IMR-90 (cell line): ENCODE measurements around the gene NRXN2. TPM values are rescaled to one million over a fixed set of nuclear protein-coding genes. Genes with fewer than 3 reads are reported as not detected.

ENCODE experiments used
- ATAC-seq: fragments of 200-7000 bp; cut with Tn5 transposase; 2 replicates; pipeline ENCODE4 v1.9.1; 2020; ENCODE audit warnings: low read depth, mild to moderate bottlenecking, moderate library complexity
- BruUV-seq: library from RNA; stranded (reverse); fragments of 400-500 nt; replicated peaks from 2 replicates; lab custom pipeline; 2021; lab: Mats Ljungman, UMichigan
- CTCF ChIA-PET: fragments of 300-600 bp; formaldehyde crosslinking; extraction: SDS; loops from one replicate; lab custom pipeline; 2021; ENCODE audit warnings: antibody characterized with exemption; lab: Yijun Ruan, JAX
- POLR2A ChIA-PET: fragments of 300-600 bp; sonication (Branson Sonifier 250); formaldehyde crosslinking; loops from one replicate; lab custom pipeline; 2022; ENCODE audit warnings: antibody characterized with exemption; ENCODE audit not compliant: unreplicated experiment; lab: Charles Lee
- DNase-seq: peaks from one replicate; pipeline ENCODE4 v3.0.0; 2013
- H2AFZ ChIP-seq: replicated peaks from 2 replicates; pipeline ENCODE3; 2013; ENCODE audit warnings: low read length, mild to moderate bottlenecking; ENCODE audit not compliant: poor library complexity
- H2AK5ac ChIP-seq: 2 replicates; pipeline ENCODE4 v1.6.1; 2013; ENCODE audit warnings: low read depth, low read length, inconsistent platforms
- H2AK9ac ChIP-seq: replicated peaks from 2 replicates; pipeline ENCODE3; 2013; ENCODE audit warnings: mild to moderate bottlenecking, low read depth, low read length, moderate library complexity; ENCODE audit not compliant: poor library complexity
- H2BK120ac ChIP-seq: 2 replicates; pipeline ENCODE4 v1.6.1; 2013; ENCODE audit warnings: low read depth, low read length, inconsistent platforms
- H2BK15ac ChIP-seq: 3 replicates; pipeline ENCODE4 v1.6.1; 2013; ENCODE audit warnings: low read depth, low read length, inconsistent platforms
- H2BK20ac ChIP-seq: 2 replicates; pipeline ENCODE4 v1.6.1; 2013; ENCODE audit warnings: low read depth, mild to moderate bottlenecking, inconsistent platforms, low read length, moderate library complexity
- H2BK5ac ChIP-seq: 2 replicates; pipeline ENCODE4 v1.6.1; 2013; ENCODE audit warnings: mild to moderate bottlenecking, low read depth, low read length, inconsistent platforms; ENCODE audit not compliant: poor library complexity, severe bottlenecking
- H3K14ac ChIP-seq: replicated peaks from 2 replicates; pipeline ENCODE4 v1.6.1; 2013; ENCODE audit warnings: low read depth, low read length, inconsistent platforms
- H3K18ac ChIP-seq: 2 replicates; pipeline ENCODE4 v1.6.1; 2013; ENCODE audit warnings: low read depth, low read length, control low read depth
- H3K23ac ChIP-seq: 2 replicates; pipeline ENCODE4 v1.6.1; 2013; ENCODE audit warnings: low read depth, low read length, inconsistent platforms
- H3K27ac ChIP-seq: 2 replicates; pipeline ENCODE4 v1.5.1; 2013; ENCODE audit warnings: mild to moderate bottlenecking, control low read depth, low read length; ENCODE audit not compliant: insufficient read depth
- H3K27me3 ChIP-seq: 2 replicates; pipeline ENCODE4 v1.6.1; 2013; ENCODE audit warnings: low read length; ENCODE audit not compliant: control insufficient read depth, insufficient read depth
- H3K36me3 ChIP-seq: 2 replicates; pipeline ENCODE4 v1.6.1; 2013; ENCODE audit warnings: low read length, mixed read lengths; ENCODE audit not compliant: control insufficient read depth, insufficient read depth
- H3K4ac ChIP-seq: 2 replicates; pipeline ENCODE4 v1.6.1; 2013; ENCODE audit warnings: low read depth, low read length, inconsistent platforms
- H3K4me1 ChIP-seq: 2 replicates; pipeline ENCODE4 v1.6.1; 2013; ENCODE audit warnings: low read length, mixed read lengths; ENCODE audit not compliant: control insufficient read depth, insufficient read depth
- H3K4me2 ChIP-seq: 2 replicates; pipeline ENCODE4 v1.6.1; 2013; ENCODE audit warnings: low read depth, mild to moderate bottlenecking, control low read depth, low read length, moderate library complexity
- H3K4me3 ChIP-seq: 2 replicates; pipeline ENCODE4 v1.5.1; 2013; ENCODE audit warnings: low read depth, mild to moderate bottlenecking, control low read depth, low read length, moderate library complexity; ENCODE audit not compliant: insufficient read depth
- H3K56ac ChIP-seq: 2 replicates; pipeline ENCODE4 v1.6.1; 2013; ENCODE audit warnings: low read length, inconsistent platforms; ENCODE audit not compliant: insufficient read depth; ENCODE audit errors: extremely low read depth
- H3K79me1 ChIP-seq, 2 experiments: 2 replicates each; pipeline ENCODE4 v1.6.1; 2013; ENCODE audit warnings: low read length in 2 of 2, inconsistent platforms in 1 of 2, low read depth in 1 of 2
- H3K9ac ChIP-seq: 2 replicates; pipeline ENCODE4 v1.6.1; 2013; ENCODE audit warnings: low read depth, low read length, control low read depth
- H3K9me1 ChIP-seq: 2 replicates; pipeline ENCODE4 v1.6.1; 2013; ENCODE audit warnings: low read length, inconsistent platforms; ENCODE audit not compliant: insufficient read depth
- H3K9me3 ChIP-seq: 2 replicates; pipeline ENCODE4 v1.6.1; 2013; ENCODE audit warnings: low read length; ENCODE audit not compliant: control insufficient read depth, insufficient read depth
- H4K20me1 ChIP-seq: 2 replicates; pipeline ENCODE4 v1.6.1; 2013; ENCODE audit warnings: low read length, inconsistent platforms; ENCODE audit not compliant: insufficient read depth
- H4K5ac ChIP-seq: 2 replicates; pipeline ENCODE4 v1.6.1; 2013; ENCODE audit warnings: mild to moderate bottlenecking, low read depth, low read length, control low read depth
- H4K8ac ChIP-seq, 2 experiments: 2 replicates each; pipeline ENCODE4 v1.6.1; 2013; ENCODE audit warnings: low read depth in 2 of 2, low read length in 2 of 2, control low read depth in 1 of 2, inconsistent platforms in 1 of 2
- H4K91ac ChIP-seq: 2 replicates; pipeline ENCODE4 v1.6.1; 2013; ENCODE audit warnings: low read depth, low read length, inconsistent platforms; ENCODE audit not compliant: insufficient read depth
- BHLHE40 ChIP-seq: fragments of 150-350 bp; IDR thresholded peaks from 2 replicates; pipeline ENCODE4 v1.6.1; 2016; ENCODE audit warnings: mild to moderate bottlenecking, low read depth, low read length
- CEBPB ChIP-seq: IDR thresholded peaks from 2 replicates; pipeline ENCODE4 v1.6.1; 2012; ENCODE audit warnings: low read depth, low read length, improper control_type of control experiment
- CHD1 ChIP-seq: IDR thresholded peaks from 2 replicates; pipeline ENCODE4 v1.6.1; 2012; ENCODE audit warnings: low read depth, low read length, improper control_type of control experiment
- ELK1 ChIP-seq: fragments of 150-350 bp; IDR thresholded peaks from 2 replicates; pipeline ENCODE4 v1.6.1; 2016; ENCODE audit warnings: low read depth, mild to moderate bottlenecking, low read length, moderate library complexity, borderline replicate concordance
- FOS ChIP-seq: fragments of 150-350 bp; IDR thresholded peaks from 2 replicates; pipeline ENCODE4 v1.6.1; 2016; ENCODE audit warnings: low read depth, low read length
- MAFK ChIP-seq: IDR thresholded peaks from 2 replicates; pipeline ENCODE4 v1.6.1; 2012; ENCODE audit warnings: low read depth, low read length, improper control_type of control experiment
- MAZ ChIP-seq: IDR thresholded peaks from 2 replicates; pipeline ENCODE4 v1.6.1; 2012; ENCODE audit warnings: low read depth, mild to moderate bottlenecking, low read length, improper control_type of control experiment, moderate library complexity, borderline replicate concordance
- MXI1 ChIP-seq: IDR thresholded peaks from 2 replicates; pipeline ENCODE4 v1.6.1; 2012; ENCODE audit warnings: low read depth, mild to moderate bottlenecking, low read length, moderate library complexity, borderline replicate concordance
- NFE2L2 ChIP-seq: fragments of 150-350 bp; IDR thresholded peaks from 2 replicates; pipeline ENCODE4 v1.6.1; 2016; ENCODE audit warnings: low read depth, mild to moderate bottlenecking, low read length
- POLR2A ChIP-seq: IDR thresholded peaks from 2 replicates; pipeline ENCODE4 v1.6.1; 2012; ENCODE audit warnings: mild to moderate bottlenecking, low read depth, low read length
- RAD21 ChIP-seq: IDR thresholded peaks from 2 replicates; pipeline ENCODE4 v1.6.1; 2012; ENCODE audit warnings: low read length, improper control_type of control experiment
- RCOR1 ChIP-seq: IDR thresholded peaks from 2 replicates; pipeline ENCODE4 v1.6.1; 2012; ENCODE audit warnings: mild to moderate bottlenecking, low read length, improper control_type of control experiment; ENCODE audit not compliant: insufficient replicate concordance
- RFX5 ChIP-seq: IDR thresholded peaks from 2 replicates; pipeline ENCODE4 v1.8.0; 2012; ENCODE audit warnings: low read depth, mild to moderate bottlenecking, low read length, moderate library complexity
- SMC3 ChIP-seq: fragments of 150-350 bp; IDR thresholded peaks from 2 replicates; pipeline ENCODE4 v1.6.1; 2016; ENCODE audit warnings: low read depth, mild to moderate bottlenecking, antibody characterized with exemption, low read length, moderate library complexity
- WGBS, 2 experiments: methylation state at CpG; one replicate each; pipeline versions ENCODE4 v1.1.5 to v1.1.7; 2013; ENCODE audit warnings: missing lambda C conversion rate in 2 of 2; ENCODE audit not compliant: insufficient read length in 1 of 2; ENCODE audit errors: extremely low coverage in 2 of 2; 5-methylcytosine and 5-hydroxymethylcytosine counted together
- dilution Hi-C: fragments of 300-500 bp; cut with HindIII; formaldehyde crosslinking; loops from one replicate; pipeline ENCODE4 v1.14.3; 2018; ENCODE audit warnings: low sequenced_read_pairs; ENCODE audit not compliant: unreplicated experiment
- in situ Hi-C: fragments of 300-500 bp; cut with MboI; formaldehyde crosslinking; loops from 3 replicates; pipeline ENCODE4 v1.14.3; 2019; ENCODE audit warnings: low sequenced_read_pairs, inconsistent platforms, mixed read lengths
- intact Hi-C: fragments of 100-400 bp; cut with micrococcal nuclease; formaldehyde crosslinking; loops from 2 replicates; pipeline ENCODE4 v1.10.0; 2022
- polyA plus RNA-seq, 3 experiments: library from polyadenylated mRNA; depleted of rRNA; stranded (reverse); fragments of >200 nt; gene quantifications; 2 replicates each; pipeline ENCODE4 v1.2.3, GENCODE V29; 2012; ENCODE audit warnings: low replicate concordance in 1 of 3
- total RNA-seq: library from RNA; depleted of rRNA; stranded (reverse); fragments of >200 nt; gene quantifications from 2 replicates; pipeline ENCODE4 v1.2.3, GENCODE V29; 2012
- TF ChIP-seq, protein P1 (sequence below): conservative IDR thresholded peaks from 2 replicates; pipeline ENCODE4 v1.5.1; 2012; ENCODE audit warnings: mild to moderate bottlenecking, low read depth, low read length, improper control_type of control experiment
- TF ChIP-seq, protein P2 (sequence below): fragments of 150-350 bp; IDR thresholded peaks from 2 replicates; pipeline ENCODE4 v1.6.1; 2017; ENCODE audit warnings: mild to moderate bottlenecking, antibody characterized with exemption, low read length, low read depth

NRXN2 gene
- total and polyA plus RNA-seq, 2 of the 4 experiments (the other 2 are of a cell fraction) = 0.18 to 0.22 TPM

GRCh38 chr11:64644647-64645275 lies 78.2 kb downstream of the NRXN2 start:
- BruUV-seq = no TSS peak
- H3K4me1 ChIP-seq = no peaks in the 10 kb centered on the region
- H2AFZ ChIP-seq = no peak overlapping the region
- ATAC-seq (no peak), DNase-seq (no peak)
- H2BK120ac ChIP-seq = no peak overlapping the region
- no peak overlapping the region for H3K9ac ChIP-seq
- 40% methylated on average over 3 of the region's 11 CpGs; no CpG with 5 or more reads in 1 of the 2 experiments for WGBS, 2 experiments
- in situ Hi-C loops (no loop called here), intact Hi-C loops (no loop called here), dilution Hi-C loops (no loop called here)
- no peak overlapping the region for H3K56ac ChIP-seq
- no peak overlapping the region for H3K23ac ChIP-seq
- no peak overlapping the region for H3K18ac ChIP-seq
- 0 out of 2 replicates have a peak, but pooled peaks cover 3% of the 10 kb centered on the region for H3K9me1 ChIP-seq
- no peak overlapping the region for H4K91ac ChIP-seq
- H3K4me2 ChIP-seq = no peak overlapping the region
- no peaks in the 10 kb centered on the region for H3K79me1 ChIP-seq
- no peaks in the 10 kb centered on the region for H3K36me3 ChIP-seq
- H2BK5ac ChIP-seq = no peak overlapping the region
- H2BK20ac ChIP-seq = no peak overlapping the region
- H2AK9ac ChIP-seq = no peak overlapping the region
- peaks cover 91% of the 10 kb centered on the region for H3K27me3 ChIP-seq
- peaks cover 5% of the 10 kb centered on the region; the same call in 1 of the 2 replicates for H3K9me3 ChIP-seq
- no peak overlapping the region for H3K14ac ChIP-seq
- CTCF ChIA-PET = interaction anchor here (0.5 kb wide), 1 partner anchor 195 kb away, joined by 3 read pairs; no protein-coding TSS in a partner anchor
- peaks cover 5% of the 10 kb centered on the region for H4K20me1 ChIP-seq
- H2BK15ac ChIP-seq = no peak overlapping the region
- no peak overlapping the region for H3K4ac ChIP-seq
- TF ChIP-seq BHLHE40 = no peak
- TF ChIP-seq MXI1 = no peak
- no peak for TF ChIP-seq POLR2A
- TF ChIP-seq NFE2L2 = no peak
- TF ChIP-seq CHD1 = no peak
- TF ChIP-seq FOS = no peak
- TF ChIP-seq SMC3 = no peak
- TF ChIP-seq MAFK = no peak
- TF ChIP-seq ELK1 = no peak
- no peak for TF ChIP-seq MAZ
- no peak for TF ChIP-seq RFX5
- TF ChIP-seq RCOR1 = no peak
- no peak for TF ChIP-seq RAD21
- TF ChIP-seq, protein P1, sequence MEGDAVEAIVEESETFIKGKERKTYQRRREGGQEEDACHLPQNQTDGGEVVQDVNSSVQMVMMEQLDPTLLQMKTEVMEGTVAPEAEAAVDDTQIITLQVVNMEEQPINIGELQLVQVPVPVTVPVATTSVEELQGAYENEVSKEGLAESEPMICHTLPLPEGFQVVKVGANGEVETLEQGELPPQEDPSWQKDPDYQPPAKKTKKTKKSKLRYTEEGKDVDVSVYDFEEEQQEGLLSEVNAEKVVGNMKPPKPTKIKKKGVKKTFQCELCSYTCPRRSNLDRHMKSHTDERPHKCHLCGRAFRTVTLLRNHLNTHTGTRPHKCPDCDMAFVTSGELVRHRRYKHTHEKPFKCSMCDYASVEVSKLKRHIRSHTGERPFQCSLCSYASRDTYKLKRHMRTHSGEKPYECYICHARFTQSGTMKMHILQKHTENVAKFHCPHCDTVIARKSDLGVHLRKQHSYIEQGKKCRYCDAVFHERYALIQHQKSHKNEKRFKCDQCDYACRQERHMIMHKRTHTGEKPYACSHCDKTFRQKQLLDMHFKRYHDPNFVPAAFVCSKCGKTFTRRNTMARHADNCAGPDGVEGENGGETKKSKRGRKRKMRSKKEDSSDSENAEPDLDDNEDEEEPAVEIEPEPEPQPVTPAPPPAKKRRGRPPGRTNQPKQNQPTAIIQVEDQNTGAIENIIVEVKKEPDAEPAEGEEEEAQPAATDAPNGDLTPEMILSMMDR = no peak
- no peak for TF ChIP-seq CEBPB
- TF ChIP-seq, protein P2, sequence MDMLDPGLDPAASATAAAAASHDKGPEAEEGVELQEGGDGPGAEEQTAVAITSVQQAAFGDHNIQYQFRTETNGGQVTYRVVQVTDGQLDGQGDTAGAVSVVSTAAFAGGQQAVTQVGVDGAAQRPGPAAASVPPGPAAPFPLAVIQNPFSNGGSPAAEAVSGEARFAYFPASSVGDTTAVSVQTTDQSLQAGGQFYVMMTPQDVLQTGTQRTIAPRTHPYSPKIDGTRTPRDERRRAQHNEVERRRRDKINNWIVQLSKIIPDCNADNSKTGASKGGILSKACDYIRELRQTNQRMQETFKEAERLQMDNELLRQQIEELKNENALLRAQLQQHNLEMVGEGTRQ = no peak
- no peak overlapping the region for H4K8ac ChIP-seq
- no peak overlapping the region for H2AK5ac ChIP-seq
- no peak overlapping the region for H4K5ac ChIP-seq
- H3K27ac ChIP-seq = no peak overlapping the region
- no peak overlapping the region for H3K4me3 ChIP-seq
- POLR2A ChIA-PET = no interaction called here
